GM23338 (cell line): ENCODE results near the gene CDC14A. TPM values are rescaled to one million over a fixed set of nuclear protein-coding genes. Genes with fewer than 3 reads are reported as not detected.

Experiments used
- ATAC-seq: fragments of 200-7000 bp; cut with Tn5 transposase; 3 replicates; pipeline ENCODE4 v1.9.1; 2020
- DNase-seq: peaks from one replicate; pipeline ENCODE4 v3.0.0-alpha.2; 2015; ENCODE audit warnings: low spot score
- H2AFZ ChIP-seq: fragments of 200-600 bp; sonication (generic); 2 replicates; pipeline ENCODE4 v1.8.0; 2016; ENCODE audit warnings: antibody characterized with exemption, mild to moderate bottlenecking, moderate library complexity
- H3F3A ChIP-seq: fragments of 200-600 bp; sonication (generic); replicated peaks from 2 replicates; pipeline ENCODE4 v1.8.0; 2017; ENCODE audit warnings: antibody characterized with exemption, mixed run types, low read depth
- H3K27ac ChIP-seq: fragments of 200-600 bp; sonication (generic); 2 replicates; pipeline ENCODE4 v1.6.1; 2016; ENCODE audit warnings: low read depth
- H3K27me3 ChIP-seq: fragments of 200-600 bp; sonication (generic); 2 replicates; pipeline ENCODE4 v1.8.0; 2016; ENCODE audit warnings: mild to moderate bottlenecking, mixed run types, moderate library complexity; ENCODE audit not compliant: insufficient read depth
- H3K36me3 ChIP-seq: fragments of 200-600 bp; sonication (generic); 2 replicates; pipeline ENCODE4 v1.8.0; 2016; ENCODE audit warnings: mild to moderate bottlenecking; ENCODE audit not compliant: insufficient read depth
- H3K4me1 ChIP-seq: fragments of 200-600 bp; sonication (generic); 2 replicates; pipeline ENCODE4 v1.8.0; 2016; ENCODE audit warnings: mild to moderate bottlenecking, moderate library complexity; ENCODE audit not compliant: insufficient read depth
- H3K4me2 ChIP-seq: fragments of 200-600 bp; sonication (generic); 2 replicates; pipeline ENCODE4 v1.7.1; 2017; ENCODE audit warnings: mixed run types
- H3K4me3 ChIP-seq: fragments of 200-600 bp; sonication (generic); 2 replicates; pipeline ENCODE4 v1.6.1; 2016; ENCODE audit warnings: mixed run types
- H3K79me2 ChIP-seq: fragments of 200-600 bp; sonication (generic); replicated peaks from 2 replicates; pipeline ENCODE4 v1.8.0; 2017; ENCODE audit warnings: mild to moderate bottlenecking; ENCODE audit not compliant: insufficient read depth
- H3K9me2 ChIP-seq: fragments of 200-600 bp; sonication (generic); 2 replicates; pipeline ENCODE4 v1.8.0; 2017; ENCODE audit not compliant: insufficient read depth
- H4K20me1 ChIP-seq: fragments of 200-600 bp; sonication (generic); replicated peaks from 2 replicates; pipeline ENCODE4 v1.8.0; 2017; ENCODE audit warnings: mild to moderate bottlenecking; ENCODE audit not compliant: insufficient read depth
- H3K27ac Mint-ChIP-seq: 2 replicates; pipeline ENCODE4 v1.8.0; 2020; ENCODE audit warnings: inconsistent platforms, mild to moderate bottlenecking, moderate library complexity, mixed read lengths
- H3K27me3 Mint-ChIP-seq: 3 replicates; pipeline ENCODE4 v1.8.0; 2022; ENCODE audit warnings: low read depth, mild to moderate bottlenecking, moderate library complexity, mixed read lengths, inconsistent platforms; ENCODE audit not compliant: insufficient read depth, poor library complexity
- H3K36me3 Mint-ChIP-seq: 3 replicates; pipeline ENCODE4 v1.8.0; 2021; ENCODE audit warnings: low read depth, mild to moderate bottlenecking, inconsistent platforms, moderate library complexity, mixed read lengths
- H3K4me1 Mint-ChIP-seq: 3 replicates; pipeline ENCODE4 v1.8.0; 2020; ENCODE audit warnings: mild to moderate bottlenecking, inconsistent platforms, mixed read lengths
- H3K4me3 Mint-ChIP-seq: 3 replicates; pipeline ENCODE4 v1.8.0; 2021; ENCODE audit warnings: moderate library complexity, mild to moderate bottlenecking, inconsistent platforms, mixed read lengths
- H3K9me3 Mint-ChIP-seq: 3 replicates; pipeline ENCODE4 v1.8.0; 2020; ENCODE audit warnings: moderate library complexity, mild to moderate bottlenecking, inconsistent platforms, mixed read lengths
- CREB1 ChIP-seq: fragments of 250-450 bp; sonication (Bioruptor Pico); IDR thresholded peaks from 2 replicates; pipeline ENCODE4 v1.5.0; 2020; ENCODE audit warnings: low read depth, mild to moderate bottlenecking, moderate library complexity
- EZH2 ChIP-seq: fragments of 200-600 bp; sonication (generic); IDR thresholded peaks from one replicate; pipeline ENCODE4 v1.8.0; 2017; ENCODE audit warnings: antibody characterized with exemption, mild to moderate bottlenecking, low read depth; ENCODE audit not compliant: unreplicated experiment
- EZH2phosphoT487 ChIP-seq: fragments of 200-600 bp; sonication (generic); IDR thresholded peaks from one replicate; pipeline ENCODE4 v1.8.1; 2018; ENCODE audit warnings: antibody characterized with exemption; ENCODE audit not compliant: unreplicated experiment
- NANOG ChIP-seq: IDR thresholded peaks from 2 replicates; pipeline ENCODE4 v1.6.1; 2016; ENCODE audit warnings: antibody characterized with exemption, borderline replicate concordance
- POLR2AphosphoS5 ChIP-seq: IDR thresholded peaks from 2 replicates; pipeline ENCODE4 v1.6.1; 2016; ENCODE audit warnings: antibody characterized with exemption, low read depth
- ZNF114 ChIP-seq: fragments of 250-450 bp; sonication (Bioruptor Pico); IDR thresholded peaks from 2 replicates; pipeline ENCODE4 v1.5.0; 2020; ENCODE audit warnings: mild to moderate bottlenecking, moderate library complexity
- ZNF331 ChIP-seq: fragments of 250-450 bp; sonication (Bioruptor Pico); IDR thresholded peaks from 2 replicates; pipeline ENCODE4 v1.5.0; 2020; ENCODE audit warnings: low read depth, mild to moderate bottlenecking, moderate library complexity
- polyA plus RNA-seq: library from polyadenylated mRNA; unstranded; fragments of >200 nt; fragmentation: Nextera tagmentation; extraction: Ambion mirVana; gene quantifications from 2 replicates; pipeline ENCODE4 v1.2.1, GENCODE V29; 2016
- total RNA-seq: library from RNA; depleted of rRNA; stranded (reverse); fragments of >200 nt; shearing (Covaris generic); gene quantifications from 2 replicates; pipeline ENCODE4 v1.2.3, GENCODE V29; 2014
- TF ChIP-seq, protein P1 (sequence below): IDR thresholded peaks from 2 replicates; pipeline ENCODE4 v1.6.1; 2016; ENCODE audit warnings: antibody characterized with exemption
- TF ChIP-seq, protein P2 (sequence below): IDR thresholded peaks from one replicate; pipeline ENCODE4 v1.6.1; 2018; ENCODE audit warnings: antibody characterized with exemption; ENCODE audit not compliant: unreplicated experiment
- TF ChIP-seq, protein P3 (sequence below): fragments of 250-450 bp; sonication (Bioruptor Pico); IDR thresholded peaks from 2 replicates; pipeline ENCODE4 v1.5.0; 2020; ENCODE audit warnings: mild to moderate bottlenecking, moderate library complexity
- TF ChIP-seq, protein P4 (sequence below), 2 experiments: fragments of 200-600 bp in 1 of 2; sonication (generic) in 1 of 2; conservative IDR thresholded peaks; 2 replicates each; pipeline versions ENCODE4 v1.5.1 to v1.6.1; 2016 to 2017; ENCODE audit warnings: antibody characterized with exemption in 2 of 2, low read depth in 2 of 2, mild to moderate bottlenecking in 2 of 2, moderate library complexity in 1 of 2

Gene CDC14A
- total and polyA plus RNA-seq, 2 experiments from 2014 or later, result 11.1 to 20.8 TPM

DNA sequence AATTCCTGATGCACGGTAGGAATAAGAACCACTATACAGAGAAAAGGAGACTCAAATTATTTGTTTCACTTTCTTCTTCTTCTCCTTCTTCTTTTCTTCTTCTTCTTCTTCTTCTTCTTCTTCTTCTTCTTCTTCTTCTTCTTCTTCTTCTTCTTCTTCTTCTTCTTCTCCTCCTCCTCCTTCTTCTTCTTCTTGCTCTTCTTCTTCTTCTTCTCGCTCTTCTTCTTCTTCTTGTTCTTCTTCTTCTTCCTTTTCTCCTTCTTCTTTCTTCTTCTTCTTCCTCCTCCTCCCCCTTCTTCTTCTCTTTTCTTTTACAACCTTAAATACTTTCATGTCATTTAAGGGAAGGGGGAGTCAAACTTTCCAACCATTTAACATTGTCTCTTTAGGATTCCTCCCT, 174.6 kb downstream of the CDC14A start (continued):
- TF ChIP-seq NANOG, result no peak
- TF ChIP-seq, protein P1, sequence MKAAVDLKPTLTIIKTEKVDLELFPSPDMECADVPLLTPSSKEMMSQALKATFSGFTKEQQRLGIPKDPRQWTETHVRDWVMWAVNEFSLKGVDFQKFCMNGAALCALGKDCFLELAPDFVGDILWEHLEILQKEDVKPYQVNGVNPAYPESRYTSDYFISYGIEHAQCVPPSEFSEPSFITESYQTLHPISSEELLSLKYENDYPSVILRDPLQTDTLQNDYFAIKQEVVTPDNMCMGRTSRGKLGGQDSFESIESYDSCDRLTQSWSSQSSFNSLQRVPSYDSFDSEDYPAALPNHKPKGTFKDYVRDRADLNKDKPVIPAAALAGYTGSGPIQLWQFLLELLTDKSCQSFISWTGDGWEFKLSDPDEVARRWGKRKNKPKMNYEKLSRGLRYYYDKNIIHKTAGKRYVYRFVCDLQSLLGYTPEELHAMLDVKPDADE, result no peak
- TF ChIP-seq ZNF331, result no peak
- no peak for TF ChIP-seq CREB1 (CRISPR knock-in tag)

DNA sequence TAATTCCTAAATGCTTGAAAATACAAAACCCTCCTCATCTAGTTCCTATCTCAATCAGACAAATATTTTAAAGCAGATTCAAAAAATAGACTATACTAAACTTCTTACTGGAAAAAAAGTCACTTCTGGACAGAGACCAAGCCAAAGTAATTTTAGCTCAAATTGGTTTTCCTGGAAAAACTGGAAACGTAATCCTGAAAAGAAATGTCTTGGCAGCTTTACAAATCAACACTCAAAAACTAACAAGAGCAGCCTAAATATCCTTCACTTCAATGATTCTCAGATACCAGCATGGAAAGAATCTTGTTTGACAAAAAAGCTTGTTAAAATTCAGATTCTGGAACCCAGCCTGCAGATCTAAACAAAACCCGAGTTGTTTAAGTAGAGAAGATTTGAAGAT, 176.6 kb downstream of the CDC14A start:
- Mint-ChIP-seq H3K36me3 (no peaks in the 10 kb centered on the region), H3K27ac (no peak overlapping the region), H3K4me1 (no peaks in the 10 kb centered on the region), H3K9me3 (no peaks in the 10 kb centered on the region), H3K4me3 (no peak overlapping the region), H3K27me3 (no peaks in the 10 kb centered on the region)
- Histone ChIP-seq H3K9me2 (no peaks in the 10 kb centered on the region), H3K79me2 (no peaks in the 10 kb centered on the region), H3K4me2 (no peak overlapping the region), H3K36me3 (no peaks in the 10 kb centered on the region), H3K4me3 (no peak overlapping the region), H3K27ac (no peak overlapping the region), H3F3A (no peaks in the 10 kb centered on the region), H4K20me1 (no peaks in the 10 kb centered on the region), H3K4me1 (no peaks in the 10 kb centered on the region), H2AFZ (no peak overlapping the region), H3K27me3 (no peaks in the 10 kb centered on the region)
- ATAC-seq (no peak), DNase-seq (no peak)
- TF ChIP-seq, protein P2, sequence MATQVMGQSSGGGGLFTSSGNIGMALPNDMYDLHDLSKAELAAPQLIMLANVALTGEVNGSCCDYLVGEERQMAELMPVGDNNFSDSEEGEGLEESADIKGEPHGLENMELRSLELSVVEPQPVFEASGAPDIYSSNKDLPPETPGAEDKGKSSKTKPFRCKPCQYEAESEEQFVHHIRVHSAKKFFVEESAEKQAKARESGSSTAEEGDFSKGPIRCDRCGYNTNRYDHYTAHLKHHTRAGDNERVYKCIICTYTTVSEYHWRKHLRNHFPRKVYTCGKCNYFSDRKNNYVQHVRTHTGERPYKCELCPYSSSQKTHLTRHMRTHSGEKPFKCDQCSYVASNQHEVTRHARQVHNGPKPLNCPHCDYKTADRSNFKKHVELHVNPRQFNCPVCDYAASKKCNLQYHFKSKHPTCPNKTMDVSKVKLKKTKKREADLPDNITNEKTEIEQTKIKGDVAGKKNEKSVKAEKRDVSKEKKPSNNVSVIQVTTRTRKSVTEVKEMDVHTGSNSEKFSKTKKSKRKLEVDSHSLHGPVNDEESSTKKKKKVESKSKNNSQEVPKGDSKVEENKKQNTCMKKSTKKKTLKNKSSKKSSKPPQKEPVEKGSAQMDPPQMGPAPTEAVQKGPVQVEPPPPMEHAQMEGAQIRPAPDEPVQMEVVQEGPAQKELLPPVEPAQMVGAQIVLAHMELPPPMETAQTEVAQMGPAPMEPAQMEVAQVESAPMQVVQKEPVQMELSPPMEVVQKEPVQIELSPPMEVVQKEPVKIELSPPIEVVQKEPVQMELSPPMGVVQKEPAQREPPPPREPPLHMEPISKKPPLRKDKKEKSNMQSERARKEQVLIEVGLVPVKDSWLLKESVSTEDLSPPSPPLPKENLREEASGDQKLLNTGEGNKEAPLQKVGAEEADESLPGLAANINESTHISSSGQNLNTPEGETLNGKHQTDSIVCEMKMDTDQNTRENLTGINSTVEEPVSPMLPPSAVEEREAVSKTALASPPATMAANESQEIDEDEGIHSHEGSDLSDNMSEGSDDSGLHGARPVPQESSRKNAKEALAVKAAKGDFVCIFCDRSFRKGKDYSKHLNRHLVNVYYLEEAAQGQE, result no peak
- TF ChIP-seq, protein P3, sequence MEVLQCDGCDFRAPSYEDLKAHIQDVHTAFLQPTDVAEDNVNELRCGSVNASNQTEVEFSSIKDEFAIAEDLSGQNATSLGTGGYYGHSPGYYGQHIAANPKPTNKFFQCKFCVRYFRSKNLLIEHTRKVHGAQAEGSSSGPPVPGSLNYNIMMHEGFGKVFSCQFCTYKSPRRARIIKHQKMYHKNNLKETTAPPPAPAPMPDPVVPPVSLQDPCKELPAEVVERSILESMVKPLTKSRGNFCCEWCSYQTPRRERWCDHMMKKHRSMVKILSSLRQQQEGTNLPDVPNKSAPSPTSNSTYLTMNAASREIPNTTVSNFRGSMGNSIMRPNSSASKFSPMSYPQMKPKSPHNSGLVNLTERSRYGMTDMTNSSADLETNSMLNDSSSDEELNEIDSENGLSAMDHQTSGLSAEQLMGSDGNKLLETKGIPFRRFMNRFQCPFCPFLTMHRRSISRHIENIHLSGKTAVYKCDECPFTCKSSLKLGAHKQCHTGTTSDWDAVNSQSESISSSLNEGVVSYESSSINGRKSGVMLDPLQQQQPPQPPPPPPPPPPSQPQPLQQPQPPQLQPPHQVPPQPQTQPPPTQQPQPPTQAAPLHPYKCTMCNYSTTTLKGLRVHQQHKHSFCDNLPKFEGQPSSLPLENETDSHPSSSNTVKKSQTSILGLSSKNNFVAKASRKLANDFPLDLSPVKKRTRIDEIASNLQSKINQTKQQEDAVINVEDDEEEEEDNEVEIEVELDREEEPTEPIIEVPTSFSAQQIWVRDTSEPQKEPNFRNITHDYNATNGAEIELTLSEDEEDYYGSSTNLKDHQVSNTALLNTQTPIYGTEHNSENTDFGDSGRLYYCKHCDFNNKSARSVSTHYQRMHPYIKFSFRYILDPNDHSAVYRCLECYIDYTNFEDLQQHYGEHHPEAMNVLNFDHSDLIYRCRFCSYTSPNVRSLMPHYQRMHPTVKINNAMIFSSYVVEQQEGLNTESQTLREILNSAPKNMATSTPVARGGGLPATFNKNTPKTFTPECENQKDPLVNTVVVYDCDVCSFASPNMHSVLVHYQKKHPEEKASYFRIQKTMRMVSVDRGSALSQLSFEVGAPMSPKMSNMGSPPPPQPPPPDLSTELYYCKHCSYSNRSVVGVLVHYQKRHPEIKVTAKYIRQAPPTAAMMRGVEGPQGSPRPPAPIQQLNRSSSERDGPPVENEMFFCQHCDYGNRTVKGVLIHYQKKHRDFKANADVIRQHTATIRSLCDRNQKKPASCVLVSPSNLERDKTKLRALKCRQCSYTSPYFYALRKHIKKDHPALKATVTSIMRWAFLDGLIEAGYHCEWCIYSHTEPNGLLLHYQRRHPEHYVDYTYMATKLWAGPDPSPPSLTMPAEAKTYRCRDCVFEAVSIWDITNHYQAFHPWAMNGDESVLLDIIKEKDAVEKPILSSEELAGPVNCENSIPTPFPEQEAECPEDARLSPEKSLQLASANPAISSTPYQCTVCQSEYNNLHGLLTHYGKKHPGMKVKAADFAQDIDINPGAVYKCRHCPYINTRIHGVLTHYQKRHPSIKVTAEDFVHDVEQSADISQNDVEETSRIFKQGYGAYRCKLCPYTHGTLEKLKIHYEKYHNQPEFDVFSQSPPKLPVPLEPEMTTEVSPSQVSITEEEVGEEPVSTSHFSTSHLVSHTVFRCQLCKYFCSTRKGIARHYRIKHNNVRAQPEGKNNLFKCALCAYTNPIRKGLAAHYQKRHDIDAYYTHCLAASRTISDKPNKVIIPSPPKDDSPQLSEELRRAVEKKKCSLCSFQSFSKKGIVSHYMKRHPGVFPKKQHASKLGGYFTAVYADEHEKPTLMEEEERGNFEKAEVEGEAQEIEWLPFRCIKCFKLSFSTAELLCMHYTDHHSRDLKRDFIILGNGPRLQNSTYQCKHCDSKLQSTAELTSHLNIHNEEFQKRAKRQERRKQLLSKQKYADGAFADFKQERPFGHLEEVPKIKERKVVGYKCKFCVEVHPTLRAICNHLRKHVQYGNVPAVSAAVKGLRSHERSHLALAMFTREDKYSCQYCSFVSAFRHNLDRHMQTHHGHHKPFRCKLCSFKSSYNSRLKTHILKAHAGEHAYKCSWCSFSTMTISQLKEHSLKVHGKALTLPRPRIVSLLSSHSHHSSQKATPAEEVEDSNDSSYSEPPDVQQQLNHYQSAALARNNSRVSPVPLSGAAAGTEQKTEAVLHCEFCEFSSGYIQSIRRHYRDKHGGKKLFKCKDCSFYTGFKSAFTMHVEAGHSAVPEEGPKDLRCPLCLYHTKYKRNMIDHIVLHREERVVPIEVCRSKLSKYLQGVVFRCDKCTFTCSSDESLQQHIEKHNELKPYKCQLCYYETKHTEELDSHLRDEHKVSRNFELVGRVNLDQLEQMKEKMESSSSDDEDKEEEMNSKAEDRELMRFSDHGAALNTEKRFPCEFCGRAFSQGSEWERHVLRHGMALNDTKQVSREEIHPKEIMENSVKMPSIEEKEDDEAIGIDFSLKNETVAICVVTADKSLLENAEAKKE, result no peak
- TF ChIP-seq EZH2 (no peak), CREB1 (CRISPR knock-in tag) (no peak), ZNF114 (CRISPR knock-in tag) (no peak), ZNF331 (no peak), POLR2AphosphoS5 (no peak), EZH2phosphoT487 (no peak)
- TF ChIP-seq, protein P4, sequence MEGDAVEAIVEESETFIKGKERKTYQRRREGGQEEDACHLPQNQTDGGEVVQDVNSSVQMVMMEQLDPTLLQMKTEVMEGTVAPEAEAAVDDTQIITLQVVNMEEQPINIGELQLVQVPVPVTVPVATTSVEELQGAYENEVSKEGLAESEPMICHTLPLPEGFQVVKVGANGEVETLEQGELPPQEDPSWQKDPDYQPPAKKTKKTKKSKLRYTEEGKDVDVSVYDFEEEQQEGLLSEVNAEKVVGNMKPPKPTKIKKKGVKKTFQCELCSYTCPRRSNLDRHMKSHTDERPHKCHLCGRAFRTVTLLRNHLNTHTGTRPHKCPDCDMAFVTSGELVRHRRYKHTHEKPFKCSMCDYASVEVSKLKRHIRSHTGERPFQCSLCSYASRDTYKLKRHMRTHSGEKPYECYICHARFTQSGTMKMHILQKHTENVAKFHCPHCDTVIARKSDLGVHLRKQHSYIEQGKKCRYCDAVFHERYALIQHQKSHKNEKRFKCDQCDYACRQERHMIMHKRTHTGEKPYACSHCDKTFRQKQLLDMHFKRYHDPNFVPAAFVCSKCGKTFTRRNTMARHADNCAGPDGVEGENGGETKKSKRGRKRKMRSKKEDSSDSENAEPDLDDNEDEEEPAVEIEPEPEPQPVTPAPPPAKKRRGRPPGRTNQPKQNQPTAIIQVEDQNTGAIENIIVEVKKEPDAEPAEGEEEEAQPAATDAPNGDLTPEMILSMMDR (conservative IDR thresholded peaks at IDR 0.05; ENCODE audit: low read depth in 2 of 2), result no peak
- TF ChIP-seq, protein P1, result no peak
